GM23338 (cell line): ENCODE measurements around the gene ZSCAN2. TPM values are rescaled to one million over a fixed set of nuclear protein-coding genes. Genes with fewer than 3 reads are reported as not detected.

Experiments used
- ATAC-seq: fragments of 200-7000 bp; cut with Tn5 transposase; 3 replicates; pipeline ENCODE4 v1.9.1; 2020
- DNase-seq: peaks from one replicate; pipeline ENCODE4 v3.0.0-alpha.2; 2015; ENCODE audit warnings: low spot score
- H2AFZ ChIP-seq: fragments of 200-600 bp; sonication (generic); 2 replicates; pipeline ENCODE4 v1.8.0; 2016; ENCODE audit warnings: antibody characterized with exemption, mild to moderate bottlenecking, moderate library complexity
- H3F3A ChIP-seq: fragments of 200-600 bp; sonication (generic); replicated peaks from 2 replicates; pipeline ENCODE4 v1.8.0; 2017; ENCODE audit warnings: antibody characterized with exemption, mixed run types, low read depth
- H3K27ac ChIP-seq: fragments of 200-600 bp; sonication (generic); 2 replicates; pipeline ENCODE4 v1.6.1; 2016; ENCODE audit warnings: low read depth
- H3K27me3 ChIP-seq: fragments of 200-600 bp; sonication (generic); 2 replicates; pipeline ENCODE4 v1.8.0; 2016; ENCODE audit warnings: mild to moderate bottlenecking, mixed run types, moderate library complexity; ENCODE audit not compliant: insufficient read depth
- H3K36me3 ChIP-seq: fragments of 200-600 bp; sonication (generic); 2 replicates; pipeline ENCODE4 v1.8.0; 2016; ENCODE audit warnings: mild to moderate bottlenecking; ENCODE audit not compliant: insufficient read depth
- H3K4me1 ChIP-seq: fragments of 200-600 bp; sonication (generic); 2 replicates; pipeline ENCODE4 v1.8.0; 2016; ENCODE audit warnings: mild to moderate bottlenecking, moderate library complexity; ENCODE audit not compliant: insufficient read depth
- H3K4me2 ChIP-seq: fragments of 200-600 bp; sonication (generic); 2 replicates; pipeline ENCODE4 v1.7.1; 2017; ENCODE audit warnings: mixed run types
- H3K4me3 ChIP-seq: fragments of 200-600 bp; sonication (generic); 2 replicates; pipeline ENCODE4 v1.6.1; 2016; ENCODE audit warnings: mixed run types
- H3K79me2 ChIP-seq: fragments of 200-600 bp; sonication (generic); replicated peaks from 2 replicates; pipeline ENCODE4 v1.8.0; 2017; ENCODE audit warnings: mild to moderate bottlenecking; ENCODE audit not compliant: insufficient read depth
- H3K9me2 ChIP-seq: fragments of 200-600 bp; sonication (generic); 2 replicates; pipeline ENCODE4 v1.8.0; 2017; ENCODE audit not compliant: insufficient read depth
- H4K20me1 ChIP-seq: fragments of 200-600 bp; sonication (generic); replicated peaks from 2 replicates; pipeline ENCODE4 v1.8.0; 2017; ENCODE audit warnings: mild to moderate bottlenecking; ENCODE audit not compliant: insufficient read depth
- H3K27ac Mint-ChIP-seq: 2 replicates; pipeline ENCODE4 v1.8.0; 2020; ENCODE audit warnings: inconsistent platforms, mild to moderate bottlenecking, moderate library complexity, mixed read lengths
- H3K27me3 Mint-ChIP-seq: 3 replicates; pipeline ENCODE4 v1.8.0; 2022; ENCODE audit warnings: low read depth, mild to moderate bottlenecking, moderate library complexity, mixed read lengths, inconsistent platforms; ENCODE audit not compliant: insufficient read depth, poor library complexity
- H3K36me3 Mint-ChIP-seq: 3 replicates; pipeline ENCODE4 v1.8.0; 2021; ENCODE audit warnings: low read depth, mild to moderate bottlenecking, inconsistent platforms, moderate library complexity, mixed read lengths
- H3K4me1 Mint-ChIP-seq: 3 replicates; pipeline ENCODE4 v1.8.0; 2020; ENCODE audit warnings: mild to moderate bottlenecking, inconsistent platforms, mixed read lengths
- H3K4me3 Mint-ChIP-seq: 3 replicates; pipeline ENCODE4 v1.8.0; 2021; ENCODE audit warnings: moderate library complexity, mild to moderate bottlenecking, inconsistent platforms, mixed read lengths
- H3K9me3 Mint-ChIP-seq: 3 replicates; pipeline ENCODE4 v1.8.0; 2020; ENCODE audit warnings: moderate library complexity, mild to moderate bottlenecking, inconsistent platforms, mixed read lengths
- CREB1 ChIP-seq: fragments of 250-450 bp; sonication (Bioruptor Pico); IDR thresholded peaks from 2 replicates; pipeline ENCODE4 v1.5.0; 2020; ENCODE audit warnings: low read depth, mild to moderate bottlenecking, moderate library complexity
- CTCF ChIP-seq, 2 experiments: fragments of 200-600 bp in 1 of 2; sonication (generic) in 1 of 2; conservative IDR thresholded peaks; 2 replicates each; pipeline versions ENCODE4 v1.5.1 to v1.6.1; 2016 to 2017; ENCODE audit warnings: antibody characterized with exemption in 2 of 2, low read depth in 2 of 2, mild to moderate bottlenecking in 2 of 2, moderate library complexity in 1 of 2
- ETS1 ChIP-seq: IDR thresholded peaks from 2 replicates; pipeline ENCODE4 v1.6.1; 2016; ENCODE audit warnings: antibody characterized with exemption
- EZH2 ChIP-seq: fragments of 200-600 bp; sonication (generic); IDR thresholded peaks from one replicate; pipeline ENCODE4 v1.8.0; 2017; ENCODE audit warnings: antibody characterized with exemption, mild to moderate bottlenecking, low read depth; ENCODE audit not compliant: unreplicated experiment
- EZH2phosphoT487 ChIP-seq: fragments of 200-600 bp; sonication (generic); IDR thresholded peaks from one replicate; pipeline ENCODE4 v1.8.1; 2018; ENCODE audit warnings: antibody characterized with exemption; ENCODE audit not compliant: unreplicated experiment
- JUNB ChIP-seq: IDR thresholded peaks from one replicate; pipeline ENCODE4 v1.6.1; 2016; ENCODE audit warnings: antibody characterized with exemption; ENCODE audit not compliant: unreplicated experiment
- NANOG ChIP-seq: IDR thresholded peaks from 2 replicates; pipeline ENCODE4 v1.6.1; 2016; ENCODE audit warnings: antibody characterized with exemption, borderline replicate concordance
- POLR2AphosphoS5 ChIP-seq: IDR thresholded peaks from 2 replicates; pipeline ENCODE4 v1.6.1; 2016; ENCODE audit warnings: antibody characterized with exemption, low read depth
- REST ChIP-seq: IDR thresholded peaks from one replicate; pipeline ENCODE4 v1.6.1; 2018; ENCODE audit warnings: antibody characterized with exemption; ENCODE audit not compliant: unreplicated experiment
- STAT1 ChIP-seq: IDR thresholded peaks from one replicate; pipeline ENCODE4 v1.6.1; 2016; ENCODE audit warnings: antibody characterized with exemption; ENCODE audit not compliant: unreplicated experiment
- ZNF114 ChIP-seq: fragments of 250-450 bp; sonication (Bioruptor Pico); IDR thresholded peaks from 2 replicates; pipeline ENCODE4 v1.5.0; 2020; ENCODE audit warnings: mild to moderate bottlenecking, moderate library complexity
- ZNF331 ChIP-seq: fragments of 250-450 bp; sonication (Bioruptor Pico); IDR thresholded peaks from 2 replicates; pipeline ENCODE4 v1.5.0; 2020; ENCODE audit warnings: low read depth, mild to moderate bottlenecking, moderate library complexity
- ZNF462 ChIP-seq: fragments of 250-450 bp; sonication (Bioruptor Pico); IDR thresholded peaks from 2 replicates; pipeline ENCODE4 v1.5.0; 2020; ENCODE audit warnings: mild to moderate bottlenecking, moderate library complexity
- polyA plus RNA-seq: library from polyadenylated mRNA; unstranded; fragments of >200 nt; fragmentation: Nextera tagmentation; extraction: Ambion mirVana; gene quantifications from 2 replicates; pipeline ENCODE4 v1.2.1, GENCODE V29; 2016
- total RNA-seq: library from RNA; depleted of rRNA; stranded (reverse); fragments of >200 nt; shearing (Covaris generic); gene quantifications from 2 replicates; pipeline ENCODE4 v1.2.3, GENCODE V29; 2014

The ZSCAN2 gene
- total and polyA plus RNA-seq, 2 experiments from 2014 or later = 45.8 to 63.9 TPM

GRCh38 chr15:84647726-84648125, 46.9 kb downstream of the ZSCAN2 start:
- Histone ChIP-seq H4K20me1 (peaks cover 7% of the 10 kb centered on the region; the same call in 1 of the 2 replicates), H3K4me3 (no peak overlapping the region), H3K27ac (no peak overlapping the region), H2AFZ (no peak overlapping the region), H3K27me3 (no peaks in the 10 kb centered on the region), H3K79me2 (peaks cover 12% of the 10 kb centered on the region), H3K4me1 (no peaks in the 10 kb centered on the region), H3F3A (peaks cover 7% of the 10 kb centered on the region; the same call in 1 of the 2 replicates), H3K4me2 (no peak overlapping the region), H3K36me3 (peaks cover 62% of the 10 kb centered on the region), H3K9me2 (no peaks in the 10 kb centered on the region)
- Mint-ChIP-seq H3K4me3 (no peak overlapping the region), H3K9me3 (no peaks in the 10 kb centered on the region; the same call in 2 of the 3 replicates), H3K4me1 (peaks cover 3% of the 10 kb centered on the region; the same call in 1 of the 3 replicates), H3K27me3 (no peaks in the 10 kb centered on the region), H3K27ac (no peak overlapping the region), H3K36me3 (peaks cover 80% of the 10 kb centered on the region)
- TF ChIP-seq ZNF462 = no peak
- no peak for TF ChIP-seq CREB1 (CRISPR knock-in tag)
- no peak for TF ChIP-seq REST
- TF ChIP-seq JUNB = no peak
- no peak for TF ChIP-seq ETS1
- no peak for TF ChIP-seq POLR2AphosphoS5
- TF ChIP-seq ZNF114 = no peak
- TF ChIP-seq EZH2phosphoT487 = no peak
- no peak for TF ChIP-seq ZNF331 (CRISPR knock-in tag)
- TF ChIP-seq EZH2 = no peak
- TF ChIP-seq NANOG = no peak
- TF ChIP-seq CTCF (conservative IDR thresholded peaks at IDR 0.05; ENCODE audit: low read depth in 2 of 2) = no peak
- TF ChIP-seq STAT1 = no peak
- DNase-seq (no peak), ATAC-seq (no peak)
